ENCODE data around the gene FXYD4.
"Not testable (repeated sequence)": the region's sequence is repeated elsewhere in the genome, so short reads cannot be mapped to it uniquely, and the experiment has no call there.

Gene FXYD4

GRCh38 chr10:43421201-43421507 lies 49.7 kb downstream of the FXYD4 start:
- DNase-seq = no peak

GRCh38 chr10:43421519-43421918 lies 50.1 kb downstream of the FXYD4 start:
- no peak for DNase-seq

GRCh38 chr10:43421944-43422343 lies 50.5 kb downstream of the FXYD4 start:
- DNase-seq = not testable (repeated sequence)

- no peak for DNase-seq
Measured at GRCh38 chr10:43424416-43424815, 53.0 kb downstream of the FXYD4 start.

Data from activated gamma-delta T cell (primary cell).